Measurements from ENCODE around the gene NLN.
A peak's percentile ranks its signal among the peaks of the same experiment; 100 is the strongest.
"Not testable (repeated sequence)": the region's sequence is repeated elsewhere in the genome, so short reads cannot be mapped to it uniquely, and the experiment has no call there.

Gene NLN

DNA sequence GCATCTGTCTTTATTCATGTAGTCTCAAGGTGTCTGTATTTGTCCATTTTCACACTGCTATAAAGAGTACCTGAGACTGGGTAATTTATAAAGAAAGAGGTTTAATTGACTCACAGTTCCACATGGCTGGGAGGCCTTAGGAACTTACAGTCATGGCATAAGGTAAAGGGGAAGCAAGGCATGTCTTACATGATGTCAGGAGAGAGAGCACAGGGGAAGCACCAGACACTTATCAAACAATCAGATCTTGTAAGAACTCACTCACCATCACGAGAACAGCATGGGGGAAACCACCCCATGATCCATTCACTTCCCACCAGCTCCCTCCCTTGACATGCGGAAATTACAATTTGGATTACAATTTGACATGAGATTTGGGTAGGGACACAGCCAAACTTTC lies 44.2 kb downstream of the NLN start:
- DNase-seq (ENCODE audit: low read depth) = no peak
- H3K4me3 ChIP-seq (ENCODE audit: low read length) = no peak overlapping the region
- TF ChIP-seq, protein P1, sequence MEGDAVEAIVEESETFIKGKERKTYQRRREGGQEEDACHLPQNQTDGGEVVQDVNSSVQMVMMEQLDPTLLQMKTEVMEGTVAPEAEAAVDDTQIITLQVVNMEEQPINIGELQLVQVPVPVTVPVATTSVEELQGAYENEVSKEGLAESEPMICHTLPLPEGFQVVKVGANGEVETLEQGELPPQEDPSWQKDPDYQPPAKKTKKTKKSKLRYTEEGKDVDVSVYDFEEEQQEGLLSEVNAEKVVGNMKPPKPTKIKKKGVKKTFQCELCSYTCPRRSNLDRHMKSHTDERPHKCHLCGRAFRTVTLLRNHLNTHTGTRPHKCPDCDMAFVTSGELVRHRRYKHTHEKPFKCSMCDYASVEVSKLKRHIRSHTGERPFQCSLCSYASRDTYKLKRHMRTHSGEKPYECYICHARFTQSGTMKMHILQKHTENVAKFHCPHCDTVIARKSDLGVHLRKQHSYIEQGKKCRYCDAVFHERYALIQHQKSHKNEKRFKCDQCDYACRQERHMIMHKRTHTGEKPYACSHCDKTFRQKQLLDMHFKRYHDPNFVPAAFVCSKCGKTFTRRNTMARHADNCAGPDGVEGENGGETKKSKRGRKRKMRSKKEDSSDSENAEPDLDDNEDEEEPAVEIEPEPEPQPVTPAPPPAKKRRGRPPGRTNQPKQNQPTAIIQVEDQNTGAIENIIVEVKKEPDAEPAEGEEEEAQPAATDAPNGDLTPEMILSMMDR (conservative IDR thresholded peaks at IDR 0.05; ENCODE audit: low read depth, low read length) = no peak

DNA sequence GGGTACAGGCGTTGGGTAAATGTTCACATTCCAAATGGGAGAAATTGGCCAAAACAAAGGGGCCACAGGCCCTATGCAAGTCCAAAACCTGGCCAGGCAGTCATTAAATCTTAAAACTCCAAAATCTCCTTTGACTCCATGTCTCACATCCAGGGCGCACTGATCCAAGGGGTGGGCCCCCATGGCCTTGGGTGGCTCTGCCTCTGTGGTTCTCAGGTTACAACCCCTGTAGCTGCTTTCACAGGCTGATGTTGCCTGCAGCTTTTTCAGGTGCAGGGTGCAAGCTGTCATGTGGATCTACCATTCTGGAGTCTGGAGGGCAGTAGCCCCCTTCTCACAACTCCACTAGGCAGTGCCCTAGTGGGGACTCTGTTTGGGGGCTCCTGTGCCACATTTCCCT lies 44.8 kb downstream of the NLN start:
- H3K4me3 ChIP-seq (ENCODE audit: low read length) = no peak overlapping the region
- no peak for DNase-seq (ENCODE audit: low read depth)
- TF ChIP-seq, protein P1 (conservative IDR thresholded peaks at IDR 0.05; ENCODE audit: low read depth, low read length) = no peak

DNA sequence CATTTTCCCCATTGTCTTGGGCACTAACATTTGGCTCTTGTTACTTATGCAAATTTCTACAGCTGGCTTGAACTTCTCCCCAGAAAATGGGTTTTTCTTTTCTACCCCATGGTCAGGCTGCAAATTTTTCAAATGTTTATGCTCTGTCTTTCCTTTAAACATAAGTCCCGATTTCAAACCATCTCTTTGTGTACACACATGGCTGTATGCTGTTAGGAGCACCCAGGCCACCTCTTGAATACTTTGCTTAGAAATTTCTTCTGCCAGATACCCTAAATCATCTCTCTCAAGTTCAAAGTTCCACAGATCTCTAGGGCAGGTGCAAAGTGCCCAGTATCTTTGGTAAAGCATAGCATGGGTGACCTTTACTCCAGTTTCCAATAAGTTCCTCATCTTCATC lies 45.6 kb downstream of the NLN start:
- no peak for DNase-seq (ENCODE audit: low read depth)
- TF ChIP-seq, protein P1 (conservative IDR thresholded peaks at IDR 0.05; ENCODE audit: low read depth, low read length) = no peak
- H3K4me3 ChIP-seq (ENCODE audit: low read length) = no peak overlapping the region

DNA sequence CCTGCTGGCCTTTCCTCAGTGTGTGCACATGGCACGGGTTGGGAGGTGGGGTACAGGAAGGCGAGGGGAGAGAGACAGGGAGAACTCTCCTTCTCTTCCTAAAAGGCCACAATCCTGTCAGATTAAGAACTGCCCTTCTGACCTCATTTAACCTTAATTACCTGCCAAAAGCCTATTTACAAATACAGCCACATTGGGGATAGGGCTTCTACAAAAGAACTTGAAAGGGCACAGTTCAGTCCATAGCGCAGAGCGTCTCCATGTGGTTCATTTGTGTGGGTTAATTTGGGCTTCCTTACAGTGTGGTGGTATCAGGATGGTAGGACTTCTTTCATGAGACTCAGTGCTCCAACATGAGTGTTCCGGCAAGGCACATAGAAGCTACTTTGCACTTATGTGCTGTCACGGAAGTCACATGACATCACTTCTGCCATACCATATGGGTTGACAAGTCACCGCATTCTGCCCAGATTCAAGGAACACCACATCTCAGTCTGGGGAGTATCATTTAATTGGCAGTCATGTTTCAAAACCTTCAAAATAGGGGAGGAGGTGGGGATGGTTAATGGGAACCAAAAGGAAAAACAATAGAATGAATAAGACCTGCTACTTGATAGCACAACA lies 46.8 kb downstream of the NLN start:
- DNase-seq (ENCODE audit: low read depth) = no peak
- TF ChIP-seq, protein P1 (conservative IDR thresholded peaks at IDR 0.05; ENCODE audit: low read depth, low read length) = no peak

DNA sequence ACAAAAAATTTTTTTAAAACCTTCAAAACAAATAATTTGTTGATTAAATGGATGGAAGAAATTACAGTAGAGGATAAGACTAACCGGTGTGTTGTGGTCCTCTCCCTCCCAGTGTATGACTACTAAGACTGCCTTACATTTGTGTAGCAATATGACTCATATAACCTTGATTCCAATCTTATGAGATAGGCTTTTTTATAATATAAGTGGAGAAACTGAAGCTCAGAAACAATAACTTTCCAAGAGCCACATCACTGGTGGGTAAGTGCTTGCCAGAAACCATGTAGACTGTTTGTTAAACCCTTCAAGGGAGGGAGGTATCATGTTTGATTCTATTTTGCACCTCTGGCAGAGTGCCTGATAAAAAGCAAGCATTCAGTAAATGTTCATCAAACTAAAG lies 47.5 kb downstream of the NLN start:
- DNase-seq (ENCODE audit: low read depth) = peak; percentile 41
- H3K4me3 ChIP-seq (ENCODE audit: low read length) = no peak overlapping the region
- TF ChIP-seq, protein P1 (conservative IDR thresholded peaks at IDR 0.05; ENCODE audit: low read depth, low read length) = no peak

More for the DNA sequence above, 46.8 kb downstream of the NLN start:
- no peak overlapping the region for H3K4me3 ChIP-seq (ENCODE audit: low read length)

DNA sequence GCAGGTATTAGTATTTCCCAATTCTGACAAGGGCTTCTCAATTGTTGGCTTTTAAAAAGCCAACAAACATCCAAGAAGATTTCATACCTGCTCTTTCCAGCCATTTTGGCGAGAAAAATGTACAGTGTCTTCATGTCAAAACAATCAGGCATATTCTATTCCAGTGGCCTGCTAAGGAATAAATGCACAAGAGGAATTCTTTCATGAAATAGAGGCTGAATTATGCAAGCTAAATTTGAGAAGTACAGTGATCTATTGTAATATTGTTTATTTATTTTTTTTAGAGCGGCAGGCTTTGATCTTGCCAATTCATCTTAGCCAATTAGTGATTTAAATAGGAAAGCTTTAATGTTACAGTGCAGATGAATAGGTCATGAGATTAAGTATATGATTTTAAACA lies 49.3 kb downstream of the NLN start:
- H3K4me3 ChIP-seq (ENCODE audit: low read length) = no peak overlapping the region
- DNase-seq (ENCODE audit: low read depth) = no peak
- TF ChIP-seq, protein P1 (conservative IDR thresholded peaks at IDR 0.05; ENCODE audit: low read depth, low read length) = no peak

DNA sequence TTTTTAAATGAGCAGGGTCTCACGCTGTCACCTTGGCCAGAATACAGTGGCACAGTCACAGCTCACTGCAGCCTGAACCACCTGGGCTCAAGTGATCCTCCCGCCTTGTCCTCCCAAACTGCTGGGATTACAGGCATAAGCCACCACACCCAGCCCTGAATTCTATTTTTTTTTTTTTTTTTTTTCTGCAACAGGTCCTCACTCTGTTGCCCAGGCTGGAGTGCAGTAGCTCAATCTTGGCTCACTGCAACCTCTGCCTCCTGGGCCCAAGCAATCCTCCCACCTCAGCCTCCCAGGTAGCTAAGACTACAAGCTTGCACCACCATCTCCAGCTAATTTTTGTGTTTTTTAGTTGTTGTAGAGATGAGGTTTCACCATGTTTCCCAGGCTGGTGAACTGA lies 51.0 kb downstream of the NLN start:
- H3K4me3 ChIP-seq (ENCODE audit: low read length); DNase-seq (ENCODE audit: low read depth): not testable (repeated sequence)
